HG02588 (cell line): ENCODE results near the gene PARVB.
"Not testable (repeated sequence)": the region's sequence is repeated elsewhere in the genome, so short reads cannot be mapped to it uniquely, and the experiment has no call there.

Source experiments
- ATAC-seq: cut with Tn5 transposase; IDR thresholded peaks from one replicate; pipeline ENCODE4 v1.9.1; 2021; ENCODE audit warnings: mild to moderate bottlenecking, moderate library complexity; ENCODE audit not compliant: unreplicated experiment

Gene PARVB

DNA sequence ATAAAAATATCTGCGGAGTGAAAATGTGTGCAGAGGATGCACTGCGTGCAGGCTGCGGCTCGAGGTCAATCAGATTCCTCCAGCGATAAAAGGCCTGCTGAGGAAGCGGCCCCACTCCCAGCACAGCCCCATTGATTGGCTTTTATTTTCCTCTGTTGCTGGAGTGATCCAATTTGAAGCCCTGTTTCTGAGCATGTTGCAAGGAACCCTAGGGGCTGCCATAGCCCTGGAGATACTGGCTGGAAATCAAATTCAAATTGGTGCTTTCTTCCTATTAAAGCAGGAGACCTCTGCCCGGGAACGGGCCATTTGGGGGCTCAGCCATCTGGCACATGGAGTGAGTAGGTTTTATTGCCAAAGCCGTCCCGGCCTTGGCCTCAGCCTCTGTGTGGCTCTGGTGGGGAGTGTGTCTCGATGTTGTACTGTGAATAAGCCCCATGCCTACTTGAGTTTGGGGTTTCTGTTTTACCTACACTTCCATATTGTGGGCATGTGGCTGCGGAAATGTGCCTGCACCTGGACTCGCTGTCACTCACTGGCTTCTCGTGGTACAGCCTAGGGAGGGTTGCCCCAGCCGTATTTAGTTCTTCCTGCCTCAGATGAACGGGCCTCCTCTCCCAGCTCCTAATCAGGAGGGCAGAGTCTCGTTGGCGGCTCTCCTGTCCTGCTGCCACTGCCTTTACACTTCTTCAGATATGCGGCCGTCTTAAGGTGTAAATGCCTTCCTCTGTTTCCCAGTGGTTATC, 25.6 kb downstream of the PARVB start:
- ATAC-seq: no peak

- no peak for ATAC-seq
These were observed 26.8 kb downstream of the PARVB start for GRCh38 chr22:44050766-44051355.

DNA sequence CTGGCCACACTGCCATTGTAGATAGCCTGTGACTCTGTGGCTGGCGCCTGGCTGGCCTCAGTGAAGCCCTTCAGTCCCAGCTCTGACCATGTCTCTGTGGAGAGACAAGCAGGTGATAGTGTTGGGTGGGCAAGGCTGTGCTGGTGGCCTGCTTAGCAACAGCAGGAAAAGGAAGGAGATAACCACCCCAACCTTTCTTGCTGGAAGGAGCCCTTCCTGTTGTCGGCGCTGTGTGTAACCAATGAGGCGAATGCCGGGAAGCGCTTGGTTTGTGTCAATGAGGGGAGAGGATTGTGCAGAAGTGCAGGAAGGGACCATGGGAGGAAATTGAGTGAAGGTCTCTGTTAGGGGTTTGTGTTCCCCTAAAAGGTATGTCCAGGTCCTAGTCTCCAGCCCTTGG, 27.3 kb downstream of the PARVB start:
- no peak for ATAC-seq

DNA sequence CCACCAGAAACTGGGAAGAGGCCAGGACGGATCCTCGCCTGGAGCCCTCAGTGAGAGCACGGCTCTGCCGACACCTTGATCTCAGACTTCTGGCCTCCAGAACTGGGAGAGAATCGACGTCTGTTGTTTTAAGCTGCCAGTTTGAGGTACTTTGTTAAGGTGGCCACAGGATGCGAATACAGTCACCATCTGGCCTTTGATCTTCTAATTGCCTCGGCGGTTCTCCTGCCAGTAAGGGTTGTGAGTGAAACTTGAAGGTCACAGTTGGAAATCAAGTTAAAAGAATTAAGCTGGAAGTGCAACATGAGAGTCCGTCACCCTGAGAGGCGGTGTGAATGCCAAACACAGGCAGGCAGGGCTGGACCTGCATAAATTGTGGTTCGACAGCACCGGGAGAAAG, 27.9 kb downstream of the PARVB start:
- ATAC-seq: no peak

DNA sequence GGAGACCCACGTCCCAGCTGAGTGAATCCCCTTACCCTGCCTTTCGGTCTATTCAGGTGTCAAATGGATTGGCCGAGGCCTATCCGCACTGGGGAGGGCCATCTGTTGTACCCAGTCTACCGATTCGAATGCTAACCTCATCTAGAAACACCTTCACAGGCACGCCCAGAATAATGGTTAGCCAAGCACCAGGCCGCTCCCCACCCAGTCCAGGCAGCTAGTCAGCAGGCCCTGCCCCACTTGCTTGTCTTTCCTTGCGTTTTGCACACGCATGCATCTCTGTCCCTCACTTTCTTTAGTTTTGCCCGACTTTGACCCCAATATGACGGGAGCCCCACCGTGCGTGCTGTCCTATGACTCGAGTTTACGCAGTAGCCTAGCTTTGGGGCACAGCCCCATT, 31.7 kb downstream of the PARVB start:
- no peak for ATAC-seq

GRCh38 chr22:44056649-44057048, 32.5 kb downstream of the PARVB start:
- not testable (repeated sequence) for ATAC-seq

- ATAC-seq: no peak
These were observed 33.4 kb downstream of the PARVB start for GRCh38 chr22:44057401-44057987.

GRCh38 chr22:44063462-44064371, 39.6 kb downstream of the PARVB start:
- no peak for ATAC-seq

GRCh38 chr22:44067033-44067432, 42.9 kb downstream of the PARVB start:
- no peak for ATAC-seq

- no peak for ATAC-seq
These were observed 43.8 kb downstream of the PARVB start for GRCh38 chr22:44067901-44068300.

GRCh38 chr22:44068422-44069191, 44.5 kb downstream of the PARVB start:
- no peak for ATAC-seq

DNA sequence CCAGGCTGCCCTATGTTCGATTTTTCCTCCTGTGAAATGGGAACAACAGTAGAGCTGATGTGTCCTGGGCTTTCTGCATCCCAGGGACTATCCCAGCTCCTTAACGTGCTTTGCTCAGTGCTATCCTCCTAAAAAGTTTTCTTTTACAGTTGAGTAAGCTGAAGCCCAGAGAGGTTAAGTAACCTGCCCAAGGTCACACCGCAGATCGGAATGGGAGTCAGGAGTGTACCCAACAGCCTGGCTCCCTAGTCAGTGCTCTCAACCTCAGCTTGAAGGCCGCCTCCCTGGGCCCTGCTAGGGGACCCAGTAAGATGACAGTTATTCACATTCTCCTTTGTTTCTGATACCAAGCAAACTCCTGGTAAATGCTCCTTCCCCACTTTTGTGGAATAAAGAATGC, 45.9 kb downstream of the PARVB start:
- ATAC-seq: no peak

DNA sequence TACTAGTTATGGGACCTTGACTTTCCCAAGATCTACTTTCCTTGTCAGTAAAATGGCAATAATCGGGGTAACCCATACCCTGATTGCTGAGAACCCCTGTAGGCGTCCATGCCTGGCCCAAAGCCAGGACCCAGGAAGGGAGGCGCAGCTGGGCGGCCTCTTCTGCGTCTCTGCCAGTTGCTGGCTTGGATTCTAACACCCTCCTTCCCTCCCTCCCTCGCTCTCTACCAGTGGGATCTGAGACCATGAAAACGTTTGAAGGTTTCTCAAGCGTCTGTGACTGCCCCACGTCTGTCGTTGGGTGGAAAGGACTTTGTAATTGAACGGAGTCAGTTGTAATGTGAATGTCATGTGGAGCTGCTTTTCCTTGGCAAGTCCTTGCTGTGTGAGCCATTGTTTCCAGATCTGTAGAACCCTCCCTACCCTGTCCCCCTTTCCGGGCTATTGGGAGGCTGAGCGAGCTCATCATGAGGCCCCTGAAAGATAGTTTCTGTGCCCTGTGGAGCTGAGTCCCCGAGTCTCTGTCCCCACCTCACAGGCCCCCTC, 47.8 kb downstream of the PARVB start:
- no peak for ATAC-seq

DNA sequence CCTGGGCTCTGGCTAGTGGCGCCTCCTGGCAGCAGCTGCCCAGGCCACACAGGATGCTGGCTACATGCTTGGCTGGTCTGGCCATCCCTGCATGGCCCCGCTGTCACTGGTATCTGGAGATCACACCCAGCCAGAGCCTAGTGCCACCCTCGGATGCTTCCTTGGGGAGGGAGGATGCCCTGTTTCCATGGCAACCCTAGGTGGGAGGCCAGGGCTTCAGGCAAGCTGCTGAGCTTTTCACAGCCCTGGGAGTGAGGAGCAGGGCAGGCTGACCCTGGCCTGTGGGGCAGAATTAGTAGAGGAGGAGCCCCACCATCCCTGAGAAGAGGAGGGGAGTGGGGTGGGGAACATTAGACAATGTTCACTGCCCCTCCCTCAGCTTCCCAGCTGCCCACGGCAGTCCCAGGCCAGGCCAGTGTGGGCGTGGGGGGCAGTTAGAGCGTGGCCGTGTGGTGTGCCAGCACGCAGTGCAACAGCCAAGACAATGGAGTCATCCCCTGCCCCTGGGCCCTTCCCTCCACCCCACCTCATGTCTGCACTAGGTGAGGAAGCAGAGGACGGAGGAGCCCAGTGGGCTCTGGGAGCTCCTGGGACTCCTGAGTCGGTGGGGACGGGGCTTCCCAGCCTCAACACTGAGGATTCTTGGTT, 50.4 kb downstream of the PARVB start:
- no peak for ATAC-seq

DNA sequence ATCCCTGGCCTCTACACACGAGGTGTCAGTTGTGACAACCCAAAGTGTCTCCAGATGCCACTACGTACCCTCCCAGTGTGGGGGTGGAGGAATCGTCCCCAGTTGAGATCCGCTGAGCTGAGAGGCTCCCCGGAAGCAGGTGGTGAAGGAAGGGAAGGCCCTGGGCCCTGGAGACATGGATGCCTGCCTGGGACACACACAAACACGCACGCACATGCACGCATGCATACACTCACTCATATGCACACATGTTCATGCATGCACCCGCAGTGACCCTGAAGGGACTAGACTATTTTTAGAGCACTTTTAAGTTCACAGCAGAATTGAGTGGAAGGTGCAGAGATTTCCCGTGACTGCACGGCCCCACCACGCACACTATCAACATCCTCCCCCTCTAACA, 50.9 kb downstream of the PARVB start:
- ATAC-seq: no peak

GRCh38 chr22:44075670-44076069, 51.6 kb downstream of the PARVB start:
- no peak for ATAC-seq

GRCh38 chr22:44076825-44077224, 52.7 kb downstream of the PARVB start:
- no peak for ATAC-seq

DNA sequence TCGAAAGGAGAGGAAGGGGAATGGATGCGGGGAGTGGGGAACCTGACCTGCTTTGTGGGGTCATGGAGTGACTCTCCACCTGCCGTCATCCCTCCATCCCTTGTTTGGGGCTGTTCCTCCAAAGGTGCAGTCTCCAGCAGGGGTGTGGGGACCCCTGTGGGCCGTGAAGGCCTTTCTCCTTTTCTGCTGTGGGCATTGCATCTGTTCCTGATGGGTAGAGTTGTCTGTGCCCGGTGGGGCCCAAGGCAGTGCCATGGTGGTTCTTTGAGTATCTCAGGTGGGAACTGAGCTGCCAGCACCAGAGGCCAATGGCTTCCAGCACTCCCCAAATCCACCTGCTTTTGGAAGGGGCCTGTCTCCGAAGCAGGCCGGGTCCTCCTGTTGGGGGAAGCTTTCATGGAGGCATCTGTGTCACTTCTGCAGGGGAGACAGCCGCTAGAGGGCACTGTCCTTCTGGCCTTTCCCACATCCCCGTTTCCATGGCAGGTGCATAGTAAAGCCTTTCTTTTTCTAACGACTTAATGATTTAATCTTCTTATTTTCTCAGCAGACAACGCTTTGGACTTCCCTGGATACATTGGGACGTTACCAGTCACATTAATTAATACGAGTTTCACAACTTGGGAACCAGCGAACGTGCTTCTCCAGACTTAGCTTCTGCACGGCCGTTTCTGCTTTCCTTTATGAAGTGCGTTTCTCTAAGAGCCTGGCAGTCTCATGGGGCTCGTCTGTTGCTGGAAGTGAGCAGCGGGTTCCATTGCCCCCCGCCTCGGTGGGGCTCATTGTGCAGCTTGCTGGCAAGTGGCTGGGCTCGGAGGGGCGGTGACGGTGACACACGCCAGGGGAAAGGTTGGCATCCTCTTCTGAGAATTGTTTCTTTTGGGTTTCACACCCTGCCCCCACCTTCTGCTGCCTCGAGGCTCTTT, 57.1 kb downstream of the PARVB start:
- ATAC-seq: no peak

GRCh38 chr22:44082801-44083200, 58.7 kb downstream of the PARVB start:
- no peak for ATAC-seq
